HEK293T (cell line): ENCODE data around the gene THRB.

Source experiments
- BHLHE40 ChIP-seq: fragments of 450-650 bp; IDR thresholded peaks from 2 replicates; pipeline ENCODE4 v1.6.1; 2016; ENCODE audit warnings: mild to moderate bottlenecking, moderate library complexity, borderline replicate concordance
- NFRKB ChIP-seq: fragments of 450-650 bp; IDR thresholded peaks from 2 replicates; pipeline ENCODE4 v1.6.1; 2016; ENCODE audit warnings: mild to moderate bottlenecking, moderate library complexity
- SUZ12 ChIP-seq: fragments of 450-650 bp; IDR thresholded peaks from 2 replicates; pipeline ENCODE4 v1.6.1; 2016; ENCODE audit warnings: mild to moderate bottlenecking

- no peak for TF ChIP-seq BHLHE40
- no peak for TF ChIP-seq SUZ12
- TF ChIP-seq NFRKB, result no peak
Observed at GRCh38 chr3:24482096-24482705, 12.4 kb downstream of the THRB start.
